Pancreas (tissue), 10 donors: Measurements from ENCODE around the gene SMIM15. TPM values are rescaled to one million over a fixed set of nuclear protein-coding genes. Genes with fewer than 3 reads are reported as not detected.

Experiments used
- ATAC-seq, 4 donors: fragments of 200-7000 bp; cut with Tn5 transposase; one replicate each; pipeline versions ENCODE4 v1.8.0 to v1.9.1; 2020; ENCODE audit warnings: mild to moderate bottlenecking in 4 of 4, moderate library complexity in 4 of 4
- DNase-seq, 6 donors: peaks; one replicate each; pipeline ENCODE4 v3.0.0-alpha.2; 2020
- FAIRE-seq: peaks from 2 replicates; lab custom pipeline; 2012; peaks lifted over from hg19 to GRCh38; lab: Jason Lieb, UNC
- H3K27ac ChIP-seq, 4 donors: fragments of 200-600 bp; sonication (generic); 1 replicate in 3 of 4; 2 replicates in 1 of 4; pipeline versions ENCODE4 v1.5.0 to v1.8.0; 2020
- H3K27me3 ChIP-seq, 4 donors: fragments of 200-600 bp; one replicate each; pipeline ENCODE4 v1.8.0; 2021
- H3K36me3 ChIP-seq, 3 donors: fragments of 200-600 bp; sonication (generic) in 1 of 3; one replicate each; pipeline versions ENCODE4 v1.5.0 to v1.8.0; 2020 to 2021
- H3K4me1 ChIP-seq, 3 donors: fragments of 200-600 bp; one replicate each; pipeline ENCODE4 v1.8.0; 2021
- H3K4me3 ChIP-seq, 4 donors: fragments of 200-600 bp; sonication (generic) in 2 of 4; one replicate each; pipeline versions ENCODE4 v1.5.0 to v1.8.0; 2020 to 2021
- H3K9me3 ChIP-seq, 4 donors: fragments of 200-600 bp; one replicate each; pipeline ENCODE4 v1.8.0; 2021
- CTCF ChIP-seq, 4 donors: fragments of 200-600 bp; sonication (generic) in 3 of 4; IDR thresholded peaks; one replicate each; pipeline versions ENCODE4 v1.5.0 to v1.8.0; 2021; ENCODE audit warnings: antibody characterized with exemption in 4 of 4
- WGBS, 2 donors: extraction: QIAGEN DNeasy Blood & Tissue Kit; methylation state at CpG; one replicate each; pipeline ENCODE4 v1.1.7; 2013; 5-methylcytosine and 5-hydroxymethylcytosine counted together
- intact Hi-C, 3 donors: fragments of 100-400 bp; cut with DNase I; formaldehyde crosslinking; loops; one replicate each; pipeline versions ENCODE4 v1.11.1 to v1.14.2; 2022
- polyA plus RNA-seq, 2 donors: library from polyadenylated mRNA; stranded (reverse); fragments of 200-250 nt; gene quantifications; one replicate each; pipeline ENCODE4 v1.2.3, GENCODE V29; 2013
- total RNA-seq, 6 donors: library from RNA; stranded (reverse); fragmentation: NEBNext Ultra II Directional in 4 of 6; extraction: Animal tissue kit (Norgen Biotek cat#: 25700) in 4 of 6; gene quantifications; one replicate each; pipeline versions ENCODE4 v1.2.1 to v1.2.4, GENCODE V29; 2021 to 2023
- donor health status: healthy with polysubstance abuse.
- donor health status: DM: no; HTN: no; CAD: no; lungs with moderate emphysema.
- donor health status: DM: no; HTN: no; CAD: no.
- donor health status: control.
- donor health status: control.
- donor health status: Bipolar disorder and iron deficiency.
- donor health status: DM: yes; HTN: yes; CAD: no.
- donor health status: DM: no; HTN: no; CAD: no.
- donor health status: DM: no; HTN: no; CAD: no.
- donor health status: DM: yes; HTN: yes; CAD: no.

SMIM15 gene
- total and polyA plus RNA-seq, 8 donors, result 14.4 to 36.4 (median 23.1) TPM

DNA sequence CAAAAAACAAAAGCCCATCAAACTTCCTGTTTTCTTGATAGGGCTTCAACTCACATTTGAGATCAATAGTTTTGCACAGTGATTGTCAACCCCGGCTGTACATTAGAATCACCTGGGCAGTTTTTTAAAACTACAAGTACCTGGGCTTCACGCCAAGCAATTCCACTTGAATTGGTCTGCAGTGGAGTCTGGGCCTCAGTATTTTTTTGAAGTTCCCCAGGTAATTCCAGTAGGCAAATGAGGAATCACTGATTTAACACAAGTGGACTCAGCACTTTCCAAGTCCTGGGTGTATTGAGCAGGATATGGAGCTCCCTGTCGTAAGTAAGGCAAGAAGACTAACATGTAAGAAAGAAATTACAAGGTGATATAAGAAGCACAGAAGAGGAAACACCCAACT, 14.8 kb upstream of the SMIM15 start:
- intact Hi-C loops, result loop anchor here in 2 of 3 donors (10.0 kb wide), 3 partner anchors 138 to 478 kb away; no protein-coding TSS in a partner anchor
- Histone ChIP-seq H3K9me3 (no peaks in the 10 kb centered on the region), H3K27me3 (no peaks in the 10 kb centered on the region), H3K4me1 (peaks cover 0 to 16% (median 0%) of the 10 kb centered on the region in 3 donors), H3K4me3 (no peak overlapping the region), H3K27ac (no peak overlapping the region), H3K36me3 (no peaks in the 10 kb centered on the region)
- ATAC-seq (no peak), DNase-seq (no peak), FAIRE-seq (no peak)
- 97 to 99% methylated on average over 3 of the region's 3 CpGs for WGBS, 2 donors
- no peak for TF ChIP-seq CTCF (IDR thresholded peaks at IDR 0.05)

DNA sequence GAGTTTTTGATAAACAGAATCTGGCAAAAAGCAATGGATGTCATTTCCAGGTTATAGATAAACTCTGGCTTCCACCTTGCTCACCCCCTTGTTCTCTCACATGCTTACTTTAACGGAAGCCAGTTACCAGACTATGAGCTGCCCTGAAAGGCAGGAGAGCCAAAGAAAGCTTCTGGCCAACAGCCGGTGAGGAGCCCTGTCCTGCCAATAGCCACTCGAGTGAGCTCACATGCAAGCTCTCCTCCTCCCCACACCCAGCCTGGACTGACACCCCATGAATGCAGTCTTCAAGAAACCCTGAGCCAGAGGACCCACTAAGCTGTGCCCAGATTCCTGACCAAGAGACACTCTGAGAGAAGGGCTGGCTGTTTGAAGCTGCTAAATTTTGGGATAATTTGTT, 14.4 kb upstream of the SMIM15 start:
- H3K9me3 ChIP-seq, result no peaks in the 10 kb centered on the region
- FAIRE-seq (no peak), DNase-seq (no peak), ATAC-seq (no peak)
- no peak overlapping the region for H3K4me3 ChIP-seq
- H3K27me3 ChIP-seq, result no peaks in the 10 kb centered on the region
- WGBS, 2 donors, result 80 to 93% methylated on average over 3 of the region's 3 CpGs
- peaks cover 0 to 15% (median 0%) of the 10 kb centered on the region in 3 donors for H3K4me1 ChIP-seq
- intact Hi-C loops, result loop anchor here in 2 of 3 donors (10.0 kb wide), 3 partner anchors 138 to 478 kb away; no protein-coding TSS in a partner anchor
- no peaks in the 10 kb centered on the region for H3K36me3 ChIP-seq
- no peak overlapping the region for H3K27ac ChIP-seq
- no peak for TF ChIP-seq CTCF (IDR thresholded peaks at IDR 0.05)

DNA sequence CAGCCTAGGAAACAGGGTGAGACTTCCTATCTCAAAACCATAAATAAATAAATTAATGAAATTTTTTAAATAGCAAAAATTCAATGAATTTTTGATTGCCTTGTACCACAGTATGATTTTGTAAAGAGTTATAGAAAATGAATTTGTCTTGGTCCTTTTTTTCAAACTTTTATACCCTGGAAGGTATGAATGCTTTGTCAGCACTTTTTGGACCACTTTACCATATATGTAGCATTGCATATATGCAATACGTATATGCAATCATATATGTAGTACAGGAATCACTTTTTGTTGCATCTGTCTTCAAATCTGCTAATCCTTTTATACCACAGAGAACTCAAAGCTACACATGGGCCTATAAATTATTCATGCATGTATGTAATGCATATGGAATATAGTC, 9.2 kb upstream of the SMIM15 start:
- H3K27me3 ChIP-seq, result no peaks in the 10 kb centered on the region
- 96 to 97% methylated on average over 1 of the region's 1 CpG for WGBS, 2 donors
- H3K27ac ChIP-seq, result no peak overlapping the region
- intact Hi-C loops, result loop anchor here in 2 of 3 donors (10.0 kb wide), 3 partner anchors 143 to 483 kb away; no protein-coding TSS in a partner anchor
- DNase-seq (no peak), ATAC-seq (no peak), FAIRE-seq (no peak)
- no peak overlapping the region for H3K4me3 ChIP-seq
- no peaks in the 10 kb centered on the region for H3K9me3 ChIP-seq
- no peaks in the 10 kb centered on the region for H3K36me3 ChIP-seq
- TF ChIP-seq CTCF (IDR thresholded peaks at IDR 0.05), result no peak
- peaks cover 0 to 8% (median 0%) of the 10 kb centered on the region in 3 donors for H3K4me1 ChIP-seq

- no peak for DNase-seq
- intact Hi-C loops, result no loop called here
- Histone ChIP-seq H3K9me3 (no peaks in the 10 kb centered on the region), H3K36me3 (no peaks in the 10 kb centered on the region), H3K4me1 (peaks cover 0 to under 1% (median 0%) of the 10 kb centered on the region in 3 donors), H3K4me3 (no peak overlapping the region), H3K27ac (no peak overlapping the region), H3K27me3 (no peaks in the 10 kb centered on the region)
- no peak for ATAC-seq
- no peak for FAIRE-seq
- TF ChIP-seq CTCF (IDR thresholded peaks at IDR 0.05), result no peak
- 66 to 72% methylated on average over 8 of the region's 8 CpGs for WGBS, 2 donors
Measured at GRCh38 chr5:61168951-61169350, 6.7 kb upstream of the SMIM15 start.

- intact Hi-C loops, result no loop called here
- H3K9me3 ChIP-seq, result no peaks in the 10 kb centered on the region
- H3K27me3 ChIP-seq, result no peaks in the 10 kb centered on the region
- no peak overlapping the region for H3K27ac ChIP-seq
- no peak overlapping the region for H3K4me3 ChIP-seq
- peak in 3 of 6 donors; percentile 24 to 39 (median 35) for DNase-seq
- TF ChIP-seq CTCF (IDR thresholded peaks at IDR 0.05), result peak in 1 of 4 donors; percentile 20
- peak in 3 of 4 donors; percentile 62 to 72 (median 65) for ATAC-seq
- 26 to 30% methylated on average over 4 of the region's 4 CpGs for WGBS, 2 donors
- FAIRE-seq, result no peak
- H3K4me1 ChIP-seq, result peaks cover 0 to 4% (median 3%) of the 10 kb centered on the region in 3 donors
- no peaks in the 10 kb centered on the region for H3K36me3 ChIP-seq
Measured at GRCh38 chr5:61167382-61167781, 5.1 kb upstream of the SMIM15 start.
